Body of pancreas (tissue), 4 donors: ENCODE results near the gene RAD54L. TPM values are rescaled to one million over a fixed set of nuclear protein-coding genes. Genes with fewer than 3 reads are reported as not detected.

Experiments used
- ATAC-seq: fragments of 150-250 bp; one replicate; pipeline ENCODE4 v1.9.1; 2016
- DNase-seq, 4 donors: peaks; one replicate each; pipeline ENCODE4 v3.0.0-alpha.2; 2019
- H3K27ac ChIP-seq, 4 donors: fragments of 200-600 bp; sonication (generic); 1 replicate in 3 of 4; 2 replicates in 1 of 4; pipeline versions ENCODE4 v1.5.1 to v1.6.1; 2016 to 2019; ENCODE audit warnings: mild to moderate bottlenecking in 1 of 4, mixed read lengths in 1 of 4, moderate library complexity in 1 of 4
- H3K27me3 ChIP-seq, 2 donors: fragments of 200-600 bp; sonication (generic); one replicate each; pipeline ENCODE4 v1.6.0; 2016; ENCODE audit warnings: mild to moderate bottlenecking in 1 of 2
- H3K36me3 ChIP-seq, 2 donors: fragments of 200-600 bp; sonication (generic); replicated peaks in 1 of 2; 2 replicates each; pipeline ENCODE4 v1.5.1; 2016; ENCODE audit warnings: low read depth in 2 of 2; ENCODE audit not compliant: insufficient read depth in 1 of 2
- H3K4me1 ChIP-seq: fragments of 200-600 bp; sonication (generic); one replicate; pipeline ENCODE4 v1.6.0; 2016
- H3K4me3 ChIP-seq, 2 donors: fragments of 200-600 bp; sonication (generic); 1 replicate in 1 of 2; 2 replicates in 1 of 2; pipeline ENCODE4 v1.5.1; 2016 to 2019
- H3K9me3 ChIP-seq, 3 donors: fragments of 200-600 bp; sonication (generic); 1 replicate in 2 of 3; 2 replicates in 1 of 3; pipeline ENCODE4 v1.5.1; 2016
- CTCF ChIP-seq, 7 experiments: fragments of 450-650 bp in 4 of 7; fragments of 200-600 bp in 3 of 7; sonication (generic) in 3 of 7; IDR thresholded peaks; one replicate each; pipeline ENCODE4 v1.5.1; 2016 to 2019; ENCODE audit warnings: antibody characterized with exemption in 7 of 7
- POLR2A ChIP-seq, 3 donors: fragments of 450-650 bp; IDR thresholded peaks; one replicate each; pipeline ENCODE4 v1.6.1; 2016; ENCODE audit warnings: antibody characterized with exemption in 3 of 3, mild to moderate bottlenecking in 2 of 3
- WGBS, 2 donors: methylation state at CpG; one replicate each; pipeline ENCODE4 v1.1.5; 2017; 5-methylcytosine and 5-hydroxymethylcytosine counted together
- intact Hi-C: fragments of 100-400 bp; cut with DNase I; formaldehyde crosslinking; loops from one replicate; pipeline ENCODE4 v1.15.1; 2023
- total RNA-seq, 2 donors: library from RNA; depleted of rRNA; stranded (reverse); fragments of >200 nt; gene quantifications; one replicate each; pipeline ENCODE4 v1.1.0, GENCODE V29; 2016

RAD54L gene
- total RNA-seq, 2 donors from 2014 or later: under 0.01 TPM; not detected in 1

- no peak for DNase-seq
- WGBS, 2 donors: 50 to 70% methylated on average over 5 of the region's 5 CpGs
- Histone ChIP-seq H3K9me3 (no peaks in the 10 kb centered on the region), H3K27ac (no peak overlapping the region), H3K27me3 (no peaks in the 10 kb centered on the region), H3K4me1 (peaks cover 9% of the 10 kb centered on the region), H3K36me3 (no peaks in the 10 kb centered on the region), H3K4me3 (no peak overlapping the region)
- TF ChIP-seq CTCF (IDR thresholded peaks at IDR 0.05): no peak
- no peak for TF ChIP-seq POLR2A (IDR thresholded peaks at IDR 0.05)
- intact Hi-C loops: no loop called here
- ATAC-seq: no peak
Observed at GRCh38 chr1:46204406-46204742, 43.2 kb upstream of the RAD54L start.

GRCh38 chr1:46205141-46205540 is 42.4 kb upstream of the RAD54L start:
- H3K27me3 ChIP-seq: no peaks in the 10 kb centered on the region
- H3K36me3 ChIP-seq: no peaks in the 10 kb centered on the region
- no peaks in the 10 kb centered on the region for H3K9me3 ChIP-seq
- TF ChIP-seq CTCF (IDR thresholded peaks at IDR 0.05) (no peak), POLR2A (IDR thresholded peaks at IDR 0.05) (no peak)
- no peak overlapping the region for H3K4me3 ChIP-seq
- ATAC-seq (no peak), DNase-seq (no peak)
- H3K4me1 ChIP-seq: peaks cover 8% of the 10 kb centered on the region
- intact Hi-C loops: no loop called here
- no peak overlapping the region for H3K27ac ChIP-seq
- 75 to 85% methylated on average over 3 of the region's 3 CpGs for WGBS, 2 donors

- Histone ChIP-seq H3K4me1 (peaks cover 8% of the 10 kb centered on the region), H3K27me3 (no peaks in the 10 kb centered on the region), H3K4me3 (no peak overlapping the region), H3K36me3 (no peaks in the 10 kb centered on the region), H3K9me3 (no peaks in the 10 kb centered on the region), H3K27ac (no peak overlapping the region)
- intact Hi-C loops: no loop called here
- no peak for TF ChIP-seq CTCF (IDR thresholded peaks at IDR 0.05)
- no peak for TF ChIP-seq POLR2A (IDR thresholded peaks at IDR 0.05)
- 38 to 75% methylated on average over 1 to 3 of the region's 3 CpGs for WGBS, 2 donors
- no peak for DNase-seq
- no peak for ATAC-seq
Observed at GRCh38 chr1:46205791-46206190, 41.8 kb upstream of the RAD54L start.

GRCh38 chr1:46206399-46206798 is 41.2 kb upstream of the RAD54L start:
- H3K4me3 ChIP-seq: no peak overlapping the region
- TF ChIP-seq CTCF (IDR thresholded peaks at IDR 0.05): no peak
- no peak for TF ChIP-seq POLR2A (IDR thresholded peaks at IDR 0.05)
- H3K9me3 ChIP-seq: no peaks in the 10 kb centered on the region
- ATAC-seq (no peak), DNase-seq (no peak)
- H3K27me3 ChIP-seq: no peaks in the 10 kb centered on the region
- no peak overlapping the region for H3K27ac ChIP-seq
- intact Hi-C loops: no loop called here
- WGBS, 2 donors: 83 to 84% methylated on average over 2 of the region's 2 CpGs
- H3K36me3 ChIP-seq: no peaks in the 10 kb centered on the region
- peaks cover 8% of the 10 kb centered on the region for H3K4me1 ChIP-seq

GRCh38 chr1:46210561-46210960 is 37.0 kb upstream of the RAD54L start:
- Histone ChIP-seq H3K4me1 (no peaks in the 10 kb centered on the region), H3K27me3 (no peaks in the 10 kb centered on the region), H3K9me3 (no peaks in the 10 kb centered on the region), H3K36me3 (no peaks in the 10 kb centered on the region), H3K27ac (no peak overlapping the region), H3K4me3 (no peak overlapping the region)
- intact Hi-C loops: no loop called here
- no peak for ATAC-seq
- TF ChIP-seq POLR2A (IDR thresholded peaks at IDR 0.05) (no peak), CTCF (IDR thresholded peaks at IDR 0.05) (no peak)
- no peak for DNase-seq
- 69 to 81% methylated on average over 3 of the region's 3 CpGs for WGBS, 2 donors
